Right ventricle myocardium superior (tissue), 1 donor: ENCODE measurements around the gene LHX4. TPM values are rescaled to one million over a fixed set of nuclear protein-coding genes. Genes with fewer than 3 reads are reported as not detected.

ENCODE experiments used
- ATAC-seq: fragments of 200-7000 bp; cut with Tn5 transposase; one replicate; pipeline ENCODE4 v1.9.1; 2020; ENCODE audit warnings: mild to moderate bottlenecking; ENCODE audit not compliant: poor library complexity
- DNase-seq: peaks from one replicate; pipeline ENCODE4 v3.0.0-alpha.2; 2020
- intact Hi-C: fragments of 100-400 bp; cut with DNase I; formaldehyde crosslinking; loops from one replicate; pipeline ENCODE4 v1.11.2; 2022
- total RNA-seq: library from RNA; stranded (reverse); fragmentation: NEBNext Ultra II Directional; extraction: Animal tissue kit (Norgen Biotek cat#: 25700); gene quantifications from one replicate; pipeline ENCODE4 v1.2.1, GENCODE V29; 2021
- donor health status: DM: no; HTN: yes; CAD: no; lungs with severe emphysema.

Gene LHX4
- total RNA-seq, 1 donor from 2014 or later: not detected

- DNase-seq (peak; percentile 17), ATAC-seq (no peak)
These were observed 21.7 kb downstream of the LHX4 start for GRCh38 chr1:180251526-180252305.

GRCh38 chr1:180252638-180253536, 22.8 kb downstream of the LHX4 start:
- intact Hi-C loops: loop anchor here (2.0 to 5.0 kb wide), 2 partner anchors 164 to 229 kb away; no protein-coding TSS in a partner anchor
- DNase-seq: peak; percentile 84
- peak; percentile 67 for ATAC-seq

More at GRCh38 chr1:180251526-180252305, 21.7 kb downstream of the LHX4 start:
- intact Hi-C loops: loop anchor here (2.0 to 5.0 kb wide), 2 partner anchors 165 to 231 kb away; no protein-coding TSS in a partner anchor

- ATAC-seq (no peak), DNase-seq (no peak)
- intact Hi-C loops: loop anchor here (2.0 to 5.0 kb wide), 2 partner anchors 163 to 228 kb away; no protein-coding TSS in a partner anchor
These were observed 23.8 kb downstream of the LHX4 start for GRCh38 chr1:180253585-180254495.

GRCh38 chr1:180254496-180254819, 24.4 kb downstream of the LHX4 start:
- no peak for ATAC-seq
- intact Hi-C loops: loop anchor here (5.0 kb wide), 1 partner anchor 228 kb away; no protein-coding TSS in a partner anchor
- DNase-seq: no peak

GRCh38 chr1:180254854-180255253, 24.8 kb downstream of the LHX4 start:
- no peak for DNase-seq
- intact Hi-C loops: loop anchor here (5.0 kb wide), 1 partner anchor 227 kb away; no protein-coding TSS in a partner anchor

GRCh38 chr1:180255536-180256340, 25.7 kb downstream of the LHX4 start:
- intact Hi-C loops: no loop called here
- DNase-seq (no peak), ATAC-seq (no peak)

More at GRCh38 chr1:180254854-180255253, 24.8 kb downstream of the LHX4 start:
- no peak for ATAC-seq

- intact Hi-C loops: no loop called here
- DNase-seq (no peak), ATAC-seq (peak; percentile 49)
These were observed 26.4 kb downstream of the LHX4 start for GRCh38 chr1:180256341-180257027.

GRCh38 chr1:180257028-180257386, 26.9 kb downstream of the LHX4 start:
- no peak for DNase-seq
- intact Hi-C loops: no loop called here
- no peak for ATAC-seq

GRCh38 chr1:180257486-180257885, 27.4 kb downstream of the LHX4 start:
- ATAC-seq (no peak), DNase-seq (no peak)
- intact Hi-C loops: no loop called here

GRCh38 chr1:180258290-180258689, 28.2 kb downstream of the LHX4 start:
- ATAC-seq: no peak
- DNase-seq: no peak
- intact Hi-C loops: no loop called here

GRCh38 chr1:180258935-180259334, 28.9 kb downstream of the LHX4 start:
- ATAC-seq (no peak), DNase-seq (no peak)
- intact Hi-C loops: no loop called here

GRCh38 chr1:180259431-180260338, 29.6 kb downstream of the LHX4 start:
- intact Hi-C loops: no loop called here
- ATAC-seq (no peak), DNase-seq (no peak)

GRCh38 chr1:180260541-180260940, 30.5 kb downstream of the LHX4 start:
- ATAC-seq (no peak), DNase-seq (no peak)
- intact Hi-C loops: no loop called here

GRCh38 chr1:180261030-180261429, 31.0 kb downstream of the LHX4 start:
- ATAC-seq (no peak), DNase-seq (no peak)
- intact Hi-C loops: no loop called here

- intact Hi-C loops: no loop called here
- ATAC-seq (no peak), DNase-seq (no peak)
These were observed 31.6 kb downstream of the LHX4 start for GRCh38 chr1:180261524-180262155.
